GM18505 (cell line): Measurements from ENCODE around the gene RNF115.
"Not testable (repeated sequence)": the region's sequence is repeated elsewhere in the genome, so short reads cannot be mapped to it uniquely, and the experiment has no call there.

Experiments
- ATAC-seq: cut with Tn5 transposase; IDR thresholded peaks from one replicate; pipeline ENCODE4 v1.9.1; 2021; ENCODE audit not compliant: unreplicated experiment
- POLR2A ChIP-seq: IDR thresholded peaks from 4 replicates; pipeline ENCODE4 v1.6.1; 2011; ENCODE audit warnings: borderline replicate concordance; ENCODE audit not compliant: insufficient read depth, insufficient read length; ENCODE audit errors: extremely low read depth

The RNF115 gene

GRCh38 chr1:145758116-145758515 is 65.8 kb downstream of the RNF115 start:
- ATAC-seq: no peak
- no peak for TF ChIP-seq POLR2A

GRCh38 chr1:145757420-145757819 is 66.5 kb downstream of the RNF115 start:
- no peak for TF ChIP-seq POLR2A
- no peak for ATAC-seq

GRCh38 chr1:145751491-145752037 is 72.3 kb downstream of the RNF115 start:
- no peak for TF ChIP-seq POLR2A
- ATAC-seq: no peak

- no peak for TF ChIP-seq POLR2A
- ATAC-seq: no peak
Measured at GRCh38 chr1:145750426-145750825, 73.5 kb downstream of the RNF115 start.

GRCh38 chr1:145747398-145748247 is 76.3 kb downstream of the RNF115 start:
- no peak for ATAC-seq
- TF ChIP-seq POLR2A: no peak

- no peak for TF ChIP-seq POLR2A
- ATAC-seq: no peak
Measured at GRCh38 chr1:145740269-145740668, 83.6 kb downstream of the RNF115 start.

- no peak for TF ChIP-seq POLR2A
- no peak for ATAC-seq
Measured at GRCh38 chr1:145736191-145736590, 87.7 kb downstream of the RNF115 start.

GRCh38 chr1:145730900-145731299 is 93.0 kb downstream of the RNF115 start:
- no peak for TF ChIP-seq POLR2A
- ATAC-seq: no peak

GRCh38 chr1:145730467-145730866 is 93.4 kb downstream of the RNF115 start:
- ATAC-seq: no peak
- no peak for TF ChIP-seq POLR2A

GRCh38 chr1:145729666-145730436 is 94.0 kb downstream of the RNF115 start:
- ATAC-seq: no peak
- no peak for TF ChIP-seq POLR2A

- TF ChIP-seq POLR2A: no peak
- no peak for ATAC-seq
Measured at GRCh38 chr1:145729196-145729595, 94.7 kb downstream of the RNF115 start.

- not testable (repeated sequence) for ATAC-seq
Measured at GRCh38 chr1:145726193-145726592, 97.7 kb downstream of the RNF115 start.

- no peak for ATAC-seq
- TF ChIP-seq POLR2A: no peak
Measured at GRCh38 chr1:145720878-145721671, 102.8 kb downstream of the RNF115 start.
